ENCODE data around the gene SUN1. TPM values are rescaled to one million over a fixed set of nuclear protein-coding genes. Genes with fewer than 3 reads are reported as not detected.

The SUN1 gene
- total and polyA plus RNA-seq, 2 experiments from 2014 or later, result 63.3 to 145 TPM

DNA sequence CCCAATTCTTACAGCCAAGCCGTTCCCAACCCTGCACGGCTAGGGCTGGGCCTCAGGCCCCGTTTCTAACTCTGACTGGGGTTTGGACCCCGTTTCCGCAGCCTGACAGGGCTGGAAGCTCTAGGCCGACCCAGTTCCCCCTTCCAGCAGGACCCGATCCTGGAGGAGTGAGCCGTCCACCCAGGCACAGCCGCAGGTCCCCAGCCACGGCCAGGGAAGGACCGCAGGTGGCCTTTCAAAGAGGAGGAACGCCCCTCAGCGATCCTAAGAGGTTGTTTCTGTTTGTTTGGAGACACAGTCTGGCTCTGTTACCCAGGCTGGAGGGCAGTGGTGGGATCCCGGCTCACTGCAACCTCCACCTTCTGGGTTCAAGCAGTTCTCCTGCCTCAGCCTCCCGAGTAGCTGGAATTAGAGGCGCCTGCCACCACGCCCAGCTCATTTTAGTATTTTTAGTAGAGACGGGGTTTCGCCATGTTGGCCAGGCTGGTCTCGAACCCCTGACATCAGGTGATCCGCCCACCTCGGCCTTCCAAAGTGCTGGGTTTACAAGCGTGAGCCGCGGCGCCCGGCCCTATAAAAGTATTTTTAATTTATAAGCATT, 43.3 kb downstream of the SUN1 start:
- Histone ChIP-seq H3K27ac (ENCODE audit: low read depth) (peak overlapping the region; percentile 80; the same call in 1 of the 2 replicates), H3K27me3 (ENCODE audit: insufficient read depth) (no peaks in the 10 kb centered on the region), H2AFZ (no peak overlapping the region), H3K79me2 (replicated peaks; ENCODE audit: insufficient read depth) (peaks cover 38% of the 10 kb centered on the region), H4K20me1 (replicated peaks; ENCODE audit: insufficient read depth) (peaks cover 21% of the 10 kb centered on the region), H3K9me2 (ENCODE audit: insufficient read depth) (no peaks in the 10 kb centered on the region), H3K36me3 (ENCODE audit: insufficient read depth) (no peaks in the 10 kb centered on the region; the same call in none of the 2 replicates), H3K4me1 (ENCODE audit: insufficient read depth) (peaks cover 10% of the 10 kb centered on the region; the same call in 1 of the 2 replicates), H3K4me2 (0 out of 2 replicates have a peak overlapping the region, but pooled peaks have one; percentile 43), H3K4me3 (peak overlapping the region; percentile 41; the same call in 1 of the 2 replicates), H3F3A (replicated peaks; ENCODE audit: low read depth) (peaks cover 30% of the 10 kb centered on the region)
- no peak for ATAC-seq
- TF ChIP-seq CTCF (conservative IDR thresholded peaks at IDR 0.05; ENCODE audit: low read depth in 2 of 2) (no peak), EZH2phosphoT487 (IDR thresholded peaks at IDR 0.05; ENCODE audit: unreplicated experiment) (no peak), REST (IDR thresholded peaks at IDR 0.05; ENCODE audit: unreplicated experiment) (no peak)
- no peak for DNase-seq (ENCODE audit: low spot score)
- peaks cover 56% of the 10 kb centered on the region for H3K36me3 Mint-ChIP-seq (ENCODE audit: low read depth)
- H3K27me3 Mint-ChIP-seq (ENCODE audit: insufficient read depth, low read depth, poor library complexity), result peaks cover 9% of the 10 kb centered on the region
- peaks cover 13% of the 10 kb centered on the region for H3K4me1 Mint-ChIP-seq
- H3K9me3 Mint-ChIP-seq, result peaks cover 7% of the 10 kb centered on the region; the same call in 2 of the 3 replicates
- no peak overlapping the region for H3K27ac Mint-ChIP-seq
- H3K4me3 Mint-ChIP-seq, result no peak overlapping the region

- Histone ChIP-seq H3K9me2 (ENCODE audit: insufficient read depth) (no peaks in the 10 kb centered on the region), H3K27me3 (ENCODE audit: insufficient read depth) (no peaks in the 10 kb centered on the region), H3K79me2 (replicated peaks; ENCODE audit: insufficient read depth) (peaks cover 43% of the 10 kb centered on the region), H3K4me3 (peak within 1 kb of the TSS; percentile 79), H4K20me1 (replicated peaks; ENCODE audit: insufficient read depth) (peaks cover 25% of the 10 kb centered on the region), H3K36me3 (ENCODE audit: insufficient read depth) (no peaks in the 10 kb centered on the region; the same call in none of the 2 replicates), H3K4me1 (ENCODE audit: insufficient read depth) (peaks cover 10% of the 10 kb centered on the region; the same call in 1 of the 2 replicates), H2AFZ (no peak within 1 kb of the TSS), H3K4me2 (peak within 1 kb of the TSS; percentile 81), H3K27ac (ENCODE audit: low read depth) (peak within 1 kb of the TSS; percentile 86), H3F3A (replicated peaks; ENCODE audit: low read depth) (peaks cover 30% of the 10 kb centered on the region)
- Mint-ChIP-seq H3K4me1 (peaks cover 13% of the 10 kb centered on the region), H3K36me3 (ENCODE audit: low read depth) (peaks cover 49% of the 10 kb centered on the region), H3K4me3 (peak within 1 kb of the TSS; percentile 88), H3K27ac (peak within 1 kb of the TSS; percentile 92), H3K27me3 (ENCODE audit: insufficient read depth, low read depth, poor library complexity) (peaks cover 9% of the 10 kb centered on the region), H3K9me3 (peaks cover 7% of the 10 kb centered on the region; the same call in 2 of the 3 replicates)
- DNase-seq (ENCODE audit: low spot score) (peak; percentile 92), ATAC-seq (peak; percentile 78)
- TF ChIP-seq CREB1 (CRISPR knock-in tag; IDR thresholded peaks at IDR 0.05; ENCODE audit: low read depth), result peak; percentile 73
- no peak for TF ChIP-seq STAT1 (IDR thresholded peaks at IDR 0.05; ENCODE audit: unreplicated experiment)
- no peak for TF ChIP-seq EZH2phosphoT487 (IDR thresholded peaks at IDR 0.05; ENCODE audit: unreplicated experiment)
- no peak for TF ChIP-seq ZNF331 (CRISPR knock-in tag; IDR thresholded peaks at IDR 0.05; ENCODE audit: low read depth)
- TF ChIP-seq NANOG (IDR thresholded peaks at IDR 0.05; ENCODE audit: borderline replicate concordance), result no peak
- no peak for TF ChIP-seq REST (IDR thresholded peaks at IDR 0.05; ENCODE audit: unreplicated experiment)
- peak in 1 of 2 experiments; percentile 22; a peak in 1 of 4 replicates for TF ChIP-seq CTCF (conservative IDR thresholded peaks at IDR 0.05; ENCODE audit: low read depth in 2 of 2)
Measured at GRCh38 chr7:876077-876971, 44.0 kb downstream of the SUN1 start, which contains the start of gene GET4. Gene GET4 (plus strand): TSS chr7:876554. CDS start chr7:876646, 92 bp downstream.

Data from GM23338 (cell line).